B cell (primary cell): Measurements from ENCODE around the gene PARD3.

Experiments
- CTCF ChIP-seq: fragments of 200-600 bp; IDR thresholded peaks from one replicate; pipeline ENCODE4 v1.8.0; 2022; ENCODE audit warnings: antibody characterized with exemption, mild to moderate bottlenecking
- EZH2 ChIP-seq: IDR thresholded peaks from 2 replicates; pipeline ENCODE4 v1.6.1; 2012; ENCODE audit warnings: borderline replicate concordance, low read depth, mild to moderate bottlenecking, moderate library complexity, low read length; ENCODE audit not compliant: insufficient read depth, poor library complexity, severe bottlenecking

- TF ChIP-seq CTCF = no peak
- TF ChIP-seq EZH2 = no peak
These were observed 47.8 kb upstream of the PARD3 start for GRCh38 chr10:34862892-34863291.
